B cell (primary cell): ENCODE results near the gene STAB1.

Source experiments
- EZH2 ChIP-seq: IDR thresholded peaks from 2 replicates; pipeline ENCODE4 v1.6.1; 2012; ENCODE audit warnings: borderline replicate concordance, low read depth, mild to moderate bottlenecking, moderate library complexity, low read length; ENCODE audit not compliant: insufficient read depth, poor library complexity, severe bottlenecking
- TF ChIP-seq, protein P1 (sequence below): fragments of 200-600 bp; IDR thresholded peaks from one replicate; pipeline ENCODE4 v1.8.0; 2022; ENCODE audit warnings: antibody characterized with exemption, mild to moderate bottlenecking

DNA sequence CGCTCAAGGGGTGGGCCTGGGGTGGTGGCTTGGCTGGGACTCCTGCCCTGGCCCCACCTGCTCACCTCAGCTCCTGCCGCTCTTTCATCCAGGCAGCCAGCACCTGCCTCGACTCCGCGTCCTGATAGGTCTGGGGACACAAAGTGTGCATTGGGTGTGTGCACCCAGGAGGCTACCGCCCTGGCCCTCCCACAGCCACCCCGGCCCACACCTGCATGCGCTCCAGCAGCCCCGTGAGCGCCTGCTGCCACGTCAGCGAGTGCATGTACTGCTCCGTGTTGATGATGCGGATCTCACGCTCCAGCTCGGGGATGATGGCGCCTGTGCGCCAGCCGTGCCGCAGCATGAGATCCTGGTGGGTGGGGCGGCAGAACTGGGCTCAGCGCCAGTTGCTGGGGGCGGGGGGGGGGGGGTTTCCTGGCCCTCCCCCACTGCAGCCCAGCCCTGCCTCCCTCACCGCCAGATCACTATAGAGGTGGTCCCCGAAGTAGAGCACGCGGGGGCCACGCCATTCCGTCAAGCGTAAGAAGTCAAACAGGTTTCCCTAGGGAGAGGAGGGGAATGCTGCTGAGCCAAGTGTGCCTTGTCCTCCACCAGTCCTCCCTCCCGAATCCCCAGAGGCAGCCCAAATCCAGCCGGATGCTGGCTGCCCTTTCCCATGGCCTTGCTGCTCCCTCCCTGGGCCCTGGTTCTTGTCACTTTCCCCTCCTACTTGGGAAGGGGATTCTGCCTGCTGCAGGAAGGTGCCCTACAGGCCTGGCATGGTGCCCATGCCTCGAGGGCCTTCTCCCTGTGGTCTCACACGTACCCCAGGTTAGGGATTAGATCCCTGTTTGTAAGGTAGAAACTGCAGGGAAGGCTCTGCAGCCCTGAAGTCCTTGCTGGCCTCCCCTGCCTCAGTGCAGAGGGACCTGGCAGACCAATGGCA, 29.9 kb downstream of the STAB1 start:
- TF ChIP-seq, protein P1, sequence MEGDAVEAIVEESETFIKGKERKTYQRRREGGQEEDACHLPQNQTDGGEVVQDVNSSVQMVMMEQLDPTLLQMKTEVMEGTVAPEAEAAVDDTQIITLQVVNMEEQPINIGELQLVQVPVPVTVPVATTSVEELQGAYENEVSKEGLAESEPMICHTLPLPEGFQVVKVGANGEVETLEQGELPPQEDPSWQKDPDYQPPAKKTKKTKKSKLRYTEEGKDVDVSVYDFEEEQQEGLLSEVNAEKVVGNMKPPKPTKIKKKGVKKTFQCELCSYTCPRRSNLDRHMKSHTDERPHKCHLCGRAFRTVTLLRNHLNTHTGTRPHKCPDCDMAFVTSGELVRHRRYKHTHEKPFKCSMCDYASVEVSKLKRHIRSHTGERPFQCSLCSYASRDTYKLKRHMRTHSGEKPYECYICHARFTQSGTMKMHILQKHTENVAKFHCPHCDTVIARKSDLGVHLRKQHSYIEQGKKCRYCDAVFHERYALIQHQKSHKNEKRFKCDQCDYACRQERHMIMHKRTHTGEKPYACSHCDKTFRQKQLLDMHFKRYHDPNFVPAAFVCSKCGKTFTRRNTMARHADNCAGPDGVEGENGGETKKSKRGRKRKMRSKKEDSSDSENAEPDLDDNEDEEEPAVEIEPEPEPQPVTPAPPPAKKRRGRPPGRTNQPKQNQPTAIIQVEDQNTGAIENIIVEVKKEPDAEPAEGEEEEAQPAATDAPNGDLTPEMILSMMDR, result no peak
- no peak for TF ChIP-seq EZH2
